Erythroblast (primary cell): ENCODE measurements around the gene LDLR.
"Not testable (repeated sequence)": the region's sequence is repeated elsewhere in the genome, so short reads cannot be mapped to it uniquely, and the experiment has no call there.

ENCODE experiments used
- DNase-seq, 2 experiments: peaks; one replicate each; lab custom pipeline; 2025; lab: John Stamatoyannopoulos, UW
- GATA1 ChIP-seq: IDR thresholded peaks from 2 replicates; pipeline ENCODE4 v1.6.1; 2011; ENCODE audit warnings: low read depth, mild to moderate bottlenecking, control low read depth, low read length, moderate library complexity
- POLR2A ChIP-seq: IDR thresholded peaks from 2 replicates; pipeline ENCODE4 v1.6.1; 2011; ENCODE audit warnings: mild to moderate bottlenecking, low read length

LDLR gene

DNA sequence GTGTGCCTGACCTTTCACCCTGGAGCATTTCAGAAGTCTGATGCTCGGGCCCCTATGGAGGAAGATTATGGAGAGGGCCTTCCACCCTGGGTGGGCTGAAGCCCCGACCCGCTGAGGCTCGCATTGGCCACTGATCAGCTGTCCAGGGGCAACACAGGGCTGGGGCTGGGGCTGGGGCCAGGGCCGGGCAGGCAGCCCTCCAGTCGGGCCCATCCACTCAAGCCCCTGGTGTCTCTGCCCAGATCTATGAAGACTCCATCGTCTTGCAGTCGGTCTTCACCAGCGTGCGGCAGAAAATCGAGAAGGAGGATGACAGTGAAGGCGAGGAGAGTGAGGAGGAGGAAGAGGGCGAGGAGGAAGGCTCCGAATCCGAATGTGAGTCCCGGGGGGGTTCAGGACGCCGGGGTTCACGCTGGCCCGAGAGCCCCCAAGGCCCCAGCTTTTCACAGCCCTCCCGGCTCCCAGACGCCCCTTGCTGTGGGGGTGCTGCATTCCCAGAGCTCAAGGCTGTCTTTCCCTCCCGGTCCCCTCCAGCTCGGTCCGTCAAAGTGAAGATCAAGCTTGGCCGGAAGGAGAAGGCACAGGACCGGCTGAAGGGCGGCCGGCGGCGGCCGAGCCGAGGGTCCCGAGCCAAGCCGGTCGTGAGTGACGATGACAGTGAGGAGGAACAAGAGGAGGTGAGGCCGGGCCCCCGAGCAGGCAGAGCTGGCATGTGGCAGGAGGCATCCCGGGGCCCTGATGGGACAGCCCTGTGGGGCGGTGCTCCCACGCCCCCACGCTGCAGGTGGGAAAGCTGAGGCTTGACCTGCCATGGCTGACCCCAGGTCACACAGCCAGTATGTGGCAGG lies 29.5 kb upstream of the LDLR start:
- no peak for DNase-seq
- no peak for TF ChIP-seq POLR2A
- no peak for TF ChIP-seq GATA1

- DNase-seq: no peak
- TF ChIP-seq GATA1 (no peak), POLR2A (no peak)
Measured at GRCh38 chr19:11061952-11062351, 27.3 kb upstream of the LDLR start.

GRCh38 chr19:11063434-11063833 lies 25.8 kb upstream of the LDLR start:
- no peak for TF ChIP-seq POLR2A
- no peak for TF ChIP-seq GATA1
- no peak for DNase-seq

- TF ChIP-seq GATA1 (no peak), POLR2A (no peak)
Measured at GRCh38 chr19:11064831-11065303, 24.4 kb upstream of the LDLR start.

GRCh38 chr19:11066326-11066725 lies 22.9 kb upstream of the LDLR start:
- no peak for DNase-seq
- TF ChIP-seq POLR2A (no peak), GATA1 (no peak)

More at GRCh38 chr19:11064831-11065303, 24.4 kb upstream of the LDLR start:
- peak; percentile 69 to 77 for DNase-seq

DNA sequence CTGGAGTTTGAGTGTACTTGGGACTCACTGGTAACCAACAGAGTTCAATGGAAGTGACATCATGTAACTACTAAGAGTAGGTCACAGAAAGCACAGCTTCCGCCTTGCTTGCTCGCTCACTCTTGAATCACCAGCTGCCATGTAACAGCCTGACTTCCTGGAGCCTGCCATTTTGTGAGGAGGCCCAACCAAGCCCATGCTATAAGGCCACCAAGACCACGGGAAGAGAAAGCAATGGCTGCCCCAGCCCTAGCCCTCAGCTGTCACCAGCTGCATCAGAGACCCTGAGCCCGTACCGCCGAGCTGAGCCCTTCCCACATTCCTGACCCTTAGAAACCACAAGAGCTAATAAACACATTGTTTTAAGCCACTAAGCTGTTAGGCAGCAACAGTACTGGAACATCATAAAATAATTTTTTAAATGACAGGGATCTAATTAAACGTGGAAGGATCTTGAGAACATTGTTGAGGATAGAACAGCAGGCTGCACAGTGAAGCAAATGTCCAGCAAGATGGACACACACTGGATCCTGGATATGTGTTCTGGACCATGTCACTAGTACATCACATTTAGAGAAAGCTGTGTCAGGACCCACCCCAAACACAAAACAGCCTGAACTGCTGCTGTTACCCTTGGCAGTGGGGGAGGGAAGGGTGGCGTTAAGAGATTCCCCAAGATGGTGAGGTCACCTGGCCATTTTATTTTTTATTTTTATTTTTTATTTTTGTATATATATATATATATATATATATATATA lies 21.7 kb upstream of the LDLR start:
- no peak for DNase-seq
- TF ChIP-seq GATA1: no peak
- TF ChIP-seq POLR2A: no peak

- TF ChIP-seq GATA1 (no peak), POLR2A (no peak)
- DNase-seq: no peak
Measured at GRCh38 chr19:11069561-11069960, 19.7 kb upstream of the LDLR start.

DNA sequence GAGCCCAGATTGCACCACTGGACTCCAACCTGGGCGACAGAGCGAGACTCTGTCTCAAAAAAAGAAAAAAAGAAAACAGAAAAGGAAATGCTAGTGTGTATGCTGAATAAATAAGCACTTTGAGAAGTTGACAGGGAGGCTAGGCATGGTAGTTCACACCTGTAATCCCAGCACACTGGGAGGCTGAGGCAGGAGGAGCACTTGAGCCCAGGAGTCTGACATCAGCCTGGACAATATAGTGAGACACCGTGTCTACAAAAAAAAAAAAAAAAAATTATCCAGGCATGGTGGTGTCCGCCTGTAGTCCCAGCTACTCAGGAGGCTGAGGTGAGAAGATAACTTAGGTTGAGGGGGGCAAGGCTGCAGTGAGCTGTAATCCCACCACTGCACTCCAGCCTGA lies 19.1 kb upstream of the LDLR start:
- no peak for TF ChIP-seq POLR2A
- no peak for TF ChIP-seq GATA1
- no peak for DNase-seq

DNA sequence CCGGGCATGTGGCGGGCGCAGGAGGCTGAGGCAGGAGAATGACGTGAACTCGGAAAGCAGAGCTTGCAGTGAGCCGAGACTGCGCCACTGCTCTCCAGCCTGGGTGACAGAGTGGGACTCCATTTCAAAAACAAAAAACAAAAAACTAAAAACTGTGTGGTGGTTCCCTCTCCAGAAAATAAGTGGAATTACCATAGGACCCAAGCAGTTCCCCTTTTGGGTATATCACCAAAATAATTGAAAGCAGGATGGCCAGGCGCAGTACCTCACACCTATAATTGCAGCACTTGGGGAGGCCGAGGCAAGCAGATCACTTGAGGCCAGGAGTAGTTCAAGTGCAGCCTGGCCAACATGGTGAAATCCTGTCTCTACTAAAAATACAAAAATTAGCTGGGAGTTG lies 15.7 kb upstream of the LDLR start:
- DNase-seq: no peak
- TF ChIP-seq GATA1 (no peak), POLR2A (no peak)

DNA sequence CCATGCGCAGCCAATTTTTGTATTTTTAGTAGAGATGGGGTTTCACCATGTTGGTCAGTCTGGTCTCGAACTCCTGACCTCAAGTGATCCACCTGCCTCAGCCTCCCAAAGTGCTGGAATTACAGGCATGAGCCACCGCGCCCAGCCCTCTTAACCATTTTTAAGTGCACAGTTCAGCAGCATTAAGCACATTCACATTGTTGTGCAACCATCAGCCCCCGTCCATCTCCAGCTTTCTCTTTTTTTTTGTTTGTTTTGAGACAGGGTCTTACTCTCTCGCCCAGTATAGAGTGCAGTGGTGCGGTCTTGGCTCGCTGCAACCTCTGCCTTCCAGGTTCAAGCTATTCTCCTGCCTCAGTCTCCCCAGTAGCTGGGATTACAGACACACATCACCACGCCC lies 12.5 kb upstream of the LDLR start:
- DNase-seq: not testable (repeated sequence)

DNA sequence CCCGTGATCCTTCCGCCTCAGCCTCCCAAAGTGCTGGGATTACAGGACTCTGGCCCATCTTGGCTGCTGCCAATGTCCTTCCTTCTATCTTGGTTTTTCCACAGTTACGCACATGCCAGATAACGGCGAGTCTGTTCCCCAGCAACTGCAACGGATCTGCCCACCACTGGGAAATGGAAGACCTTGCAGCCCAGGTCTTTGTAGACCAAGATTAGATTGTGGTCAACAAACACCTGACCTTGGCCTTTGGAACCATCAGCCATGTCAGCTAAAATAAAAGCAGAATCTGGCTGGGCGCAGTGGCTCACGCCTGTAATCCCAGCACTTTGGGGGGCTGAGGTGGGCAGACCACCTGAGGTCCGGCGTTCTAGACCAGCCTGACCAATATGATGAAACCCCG lies 10.4 kb upstream of the LDLR start:
- no peak for DNase-seq
- no peak for TF ChIP-seq GATA1
- no peak for TF ChIP-seq POLR2A

DNA sequence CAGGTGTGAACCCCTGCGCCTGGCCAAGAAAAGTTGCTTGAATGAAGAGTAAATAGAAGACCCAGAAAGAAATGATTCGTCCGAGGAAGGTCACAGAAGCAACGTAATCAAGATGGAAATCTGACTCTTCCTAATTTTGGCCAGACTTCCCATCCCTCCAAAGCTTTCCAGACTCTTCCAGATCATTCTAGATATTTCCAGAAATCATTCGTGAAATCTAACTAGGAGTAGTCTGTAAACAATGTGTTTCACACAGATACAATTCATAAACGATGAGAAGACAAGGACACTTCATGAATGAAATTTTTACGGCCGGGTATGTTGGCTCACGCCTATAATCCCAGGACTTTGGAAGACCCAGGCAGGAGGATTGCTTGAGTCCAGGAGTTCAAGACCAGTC lies 9.3 kb upstream of the LDLR start:
- TF ChIP-seq POLR2A (no peak), GATA1 (no peak)
- no peak for DNase-seq

- TF ChIP-seq GATA1: no peak
- no peak for TF ChIP-seq POLR2A
Measured at GRCh38 chr19:11087870-11088505, 1.3 kb upstream of the LDLR start.

More at GRCh38 chr19:11087870-11088505, 1.3 kb upstream of the LDLR start:
- DNase-seq: peak; percentile 53 to 54
